Renal pelvis (tissue), 4 donors: ENCODE results near the gene PHB1. TPM values are rescaled to one million over a fixed set of nuclear protein-coding genes. Genes with fewer than 3 reads are reported as not detected.
"Not testable (repeated sequence)": the region's sequence is repeated elsewhere in the genome, so short reads cannot be mapped to it uniquely, and the experiment has no call there.

Experiments
- DNase-seq: peaks from one replicate; pipeline ENCODE4 v3.0.0-alpha.2; 2013
- polyA plus RNA-seq, 3 donors: library from polyadenylated mRNA; unstranded; fragments of 120-200 nt; gene quantifications; one replicate each; pipeline ENCODE4 v1.2.1, GENCODE V29; 2013; ENCODE audit not compliant: insufficient read length in 3 of 3

The PHB1 gene
- polyA plus RNA-seq, 3 donors: 231 to 273 (median 243) TPM

DNA sequence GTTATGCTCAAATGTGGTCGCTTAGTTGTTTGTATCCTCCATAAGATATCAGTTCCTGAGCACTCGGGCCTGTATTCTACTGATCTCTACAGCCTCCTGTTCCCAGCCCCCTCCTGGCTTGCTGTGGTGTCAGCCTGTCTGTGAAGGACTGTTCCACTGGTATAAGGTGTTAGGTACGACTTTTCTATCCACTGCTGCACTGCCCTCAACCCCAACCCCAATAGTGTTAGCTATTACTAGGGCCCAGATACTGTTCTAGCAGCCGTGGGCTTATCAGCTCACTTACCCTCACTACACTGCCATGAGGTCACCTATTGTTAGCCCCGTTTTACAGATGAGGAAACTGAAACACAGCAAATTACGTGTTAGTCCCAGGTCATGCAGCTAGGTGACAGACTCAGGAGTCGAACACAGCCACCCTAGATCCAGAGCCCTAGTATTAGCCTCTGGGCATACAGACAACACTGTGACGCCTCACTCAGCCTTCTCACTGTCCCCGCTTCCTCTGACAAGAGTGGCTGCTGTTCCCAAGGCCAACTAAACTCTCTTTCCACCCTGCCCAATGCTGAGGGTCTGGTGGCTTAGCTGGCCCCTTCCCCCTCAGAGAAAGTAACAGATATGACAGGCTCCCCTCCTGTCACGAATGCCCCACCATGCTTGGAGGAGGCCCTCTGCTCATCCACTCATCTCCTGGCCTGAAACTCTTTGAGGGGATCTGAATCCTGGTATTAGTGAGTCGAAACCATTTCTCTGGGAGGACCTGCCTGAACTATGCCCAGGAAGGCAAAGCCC is 27.0 kb downstream of the PHB1 start:
- DNase-seq: no peak

DNA sequence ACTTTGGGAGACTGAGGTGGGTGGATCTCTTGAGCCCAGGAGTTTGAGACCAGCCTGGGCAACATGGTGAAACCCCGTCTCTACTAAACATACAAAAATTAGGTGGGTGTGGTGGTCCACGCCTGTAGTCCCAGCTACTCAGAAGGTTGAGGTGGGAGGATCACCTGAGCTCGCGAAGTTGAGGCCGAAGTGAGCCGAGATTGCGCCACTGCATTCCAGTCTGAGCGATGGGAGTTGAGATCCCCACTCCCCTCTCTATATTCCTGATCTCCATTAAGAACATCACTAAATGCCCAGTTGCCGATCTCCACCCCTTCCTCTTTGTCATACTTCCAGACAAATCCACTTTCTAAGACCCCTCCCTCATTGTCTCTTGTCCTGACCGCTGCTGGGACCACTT is 28.3 kb downstream of the PHB1 start:
- no peak for DNase-seq

- no peak for DNase-seq
Measured at GRCh38 chr17:49384951-49385350, 29.7 kb downstream of the PHB1 start.

GRCh38 chr17:49383060-49383459 is 31.6 kb downstream of the PHB1 start:
- DNase-seq: no peak

DNA sequence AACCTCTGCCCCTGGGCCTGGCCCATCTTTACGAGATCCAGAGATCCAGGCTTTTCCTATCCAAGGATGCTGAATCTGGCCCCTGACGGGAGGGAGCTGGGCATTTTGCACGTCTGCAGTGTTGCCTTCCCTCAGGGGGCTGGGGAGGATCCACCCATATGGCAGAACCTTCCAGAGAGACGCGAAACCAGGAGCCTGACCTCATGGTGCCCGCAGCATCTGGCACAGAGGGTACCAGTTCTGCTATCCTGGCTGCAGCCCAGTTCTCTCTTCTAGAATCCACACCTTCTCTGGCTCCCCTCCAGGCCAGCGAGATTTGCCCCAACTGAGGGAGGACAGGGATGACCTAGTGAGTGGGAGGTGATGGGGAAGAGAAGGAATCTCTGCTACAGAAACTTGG is 32.1 kb downstream of the PHB1 start:
- no peak for DNase-seq

- DNase-seq: no peak
Measured at GRCh38 chr17:49381793-49382192, 32.9 kb downstream of the PHB1 start.

DNA sequence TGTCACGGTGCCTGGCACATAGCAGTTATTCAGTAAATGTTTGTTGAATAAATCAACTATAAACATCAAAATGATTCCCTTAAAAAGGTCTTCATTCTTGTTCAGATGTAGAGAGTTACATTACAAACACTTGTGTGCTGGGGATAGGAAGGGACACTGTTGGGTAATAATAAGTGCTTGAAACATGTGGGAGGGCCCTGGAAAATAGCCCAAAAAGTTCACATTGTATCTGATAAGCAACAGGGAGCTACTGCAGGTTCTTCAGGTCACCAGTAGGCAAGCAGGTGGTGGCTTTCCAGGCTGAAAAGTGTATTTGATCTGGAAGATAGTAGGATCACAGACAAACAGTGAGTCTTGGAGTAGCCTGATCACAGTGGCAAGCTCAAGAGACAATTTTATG is 33.6 kb downstream of the PHB1 start:
- DNase-seq: no peak

DNA sequence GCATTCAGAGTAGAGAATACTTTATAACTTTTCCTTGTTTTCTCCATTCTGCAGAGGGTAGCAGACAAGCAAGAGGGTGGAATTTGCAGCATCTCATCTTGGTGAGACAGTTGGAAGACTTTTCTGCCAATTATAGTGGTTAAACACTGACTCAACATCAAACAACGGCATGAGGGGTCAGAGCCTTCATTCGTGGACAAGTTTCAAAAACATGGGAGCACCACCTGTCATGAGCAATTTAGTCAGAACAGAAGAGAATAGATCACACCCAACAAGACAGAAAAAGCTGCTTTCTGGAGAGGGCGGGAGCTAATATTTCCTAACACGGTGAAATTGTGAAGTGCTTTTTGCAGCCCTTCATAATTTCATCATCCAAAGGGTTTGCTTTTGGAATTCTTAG is 34.8 kb downstream of the PHB1 start:
- no peak for DNase-seq

DNA sequence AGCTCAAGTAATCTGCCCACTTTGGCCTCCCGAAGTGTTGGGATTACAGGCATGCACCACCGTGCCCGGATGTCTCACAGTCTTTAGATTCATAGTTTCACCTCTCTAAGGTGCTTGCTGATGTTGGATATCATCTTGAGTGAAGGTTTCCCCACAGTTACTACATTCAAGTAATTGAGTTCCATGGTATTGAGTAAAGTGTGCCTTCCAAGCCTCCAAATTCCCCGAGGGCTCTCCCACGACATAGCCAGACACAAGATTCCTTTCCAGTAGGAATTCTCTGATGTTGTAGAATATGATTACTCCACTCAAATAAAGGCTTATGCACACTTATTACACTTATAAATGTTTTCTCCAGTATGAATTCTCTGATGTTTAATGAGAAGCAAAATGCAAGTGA is 36.4 kb downstream of the PHB1 start:
- no peak for DNase-seq

- no peak for DNase-seq
Measured at GRCh38 chr17:49375544-49375943, 39.1 kb downstream of the PHB1 start.

GRCh38 chr17:49373115-49373514 is 41.6 kb downstream of the PHB1 start:
- DNase-seq: no peak

DNA sequence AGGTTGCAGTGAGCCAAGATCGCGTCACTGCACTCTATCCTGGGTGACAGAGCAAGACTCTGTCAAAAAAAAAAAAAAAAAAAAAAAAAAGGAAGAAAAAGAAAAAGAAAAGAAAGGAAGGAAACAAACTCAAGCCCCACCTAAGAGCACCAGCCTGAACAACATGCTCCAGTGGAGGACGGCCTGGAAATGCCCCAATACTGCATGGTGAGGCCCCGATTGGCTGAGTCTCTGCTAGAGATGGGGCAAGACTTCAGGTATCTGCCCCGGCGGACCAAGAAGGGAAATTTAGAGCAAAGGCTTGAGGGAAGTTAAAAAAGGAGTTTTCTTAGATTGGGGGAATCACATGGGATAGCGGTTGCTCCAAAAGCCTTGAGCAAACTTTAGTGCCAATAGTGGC is 42.3 kb downstream of the PHB1 start:
- no peak for DNase-seq

DNA sequence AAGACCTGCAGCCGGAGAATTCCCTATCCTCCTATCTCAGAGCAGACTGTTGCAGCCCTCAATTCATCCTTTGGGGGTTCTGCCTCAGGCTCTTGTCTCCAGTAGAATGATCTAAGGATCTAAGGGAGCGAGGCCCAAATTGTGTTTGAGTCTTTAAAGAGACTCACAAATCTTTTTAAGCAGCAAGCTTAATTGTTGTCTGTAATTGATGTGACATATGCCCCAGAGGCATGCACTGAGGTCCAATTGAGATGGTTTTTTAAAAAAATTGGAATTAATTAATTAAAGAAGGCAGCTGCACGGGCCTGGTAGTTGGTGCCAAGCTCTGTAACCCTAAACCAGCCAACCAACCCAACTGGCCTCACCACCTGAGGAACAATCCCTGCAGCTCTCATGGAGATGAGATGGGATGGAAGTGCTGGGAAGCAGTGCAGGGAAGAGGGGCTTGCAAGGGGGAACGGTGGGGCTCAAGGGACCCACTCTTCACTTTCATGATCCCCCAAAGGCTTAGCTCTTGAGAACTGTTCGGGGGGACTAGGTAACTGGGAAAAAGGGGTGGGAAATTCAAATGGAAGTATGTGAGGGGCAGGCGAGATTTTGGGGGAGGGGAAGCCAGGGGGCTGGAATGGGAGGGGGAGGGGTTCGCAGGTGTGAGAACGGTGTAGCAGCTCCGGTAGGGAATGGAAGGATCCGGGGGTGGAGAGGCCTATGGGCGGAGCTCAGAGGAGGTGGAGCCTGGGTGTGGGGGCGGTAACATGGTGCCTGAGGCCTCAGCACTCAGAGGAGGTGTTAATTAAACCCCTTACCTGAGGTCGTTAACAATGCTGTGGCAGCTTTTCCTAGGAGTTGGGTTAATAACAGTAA is 43.5 kb downstream of the PHB1 start:
- no peak for DNase-seq

GRCh38 chr17:49369760-49370159 is 44.9 kb downstream of the PHB1 start:
- DNase-seq: no peak

- no peak for DNase-seq
Measured at GRCh38 chr17:49369089-49369488, 45.6 kb downstream of the PHB1 start.

DNA sequence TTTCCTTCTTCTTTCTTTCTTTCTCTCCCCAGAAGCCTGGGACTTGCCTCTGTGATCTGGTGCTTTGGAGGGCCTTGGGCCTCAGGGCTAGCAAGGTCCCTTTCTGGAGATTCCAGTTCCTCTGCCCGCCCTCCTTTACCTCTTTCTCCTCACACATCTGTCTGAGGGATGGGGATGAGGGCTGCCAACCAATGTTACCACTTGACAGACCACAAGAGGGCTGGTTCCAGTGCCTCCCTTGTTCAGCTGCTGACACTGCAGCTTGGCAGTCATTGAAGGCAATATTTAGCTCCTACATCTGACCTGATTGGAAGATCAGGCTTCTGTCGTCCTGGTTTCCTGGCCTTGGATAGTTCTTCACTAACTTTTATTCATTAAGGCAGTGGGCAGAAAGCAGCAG is 49.0 kb downstream of the PHB1 start:
- DNase-seq: no peak

GRCh38 chr17:49365126-49365525 is 49.6 kb downstream of the PHB1 start:
- DNase-seq: not testable (repeated sequence)

DNA sequence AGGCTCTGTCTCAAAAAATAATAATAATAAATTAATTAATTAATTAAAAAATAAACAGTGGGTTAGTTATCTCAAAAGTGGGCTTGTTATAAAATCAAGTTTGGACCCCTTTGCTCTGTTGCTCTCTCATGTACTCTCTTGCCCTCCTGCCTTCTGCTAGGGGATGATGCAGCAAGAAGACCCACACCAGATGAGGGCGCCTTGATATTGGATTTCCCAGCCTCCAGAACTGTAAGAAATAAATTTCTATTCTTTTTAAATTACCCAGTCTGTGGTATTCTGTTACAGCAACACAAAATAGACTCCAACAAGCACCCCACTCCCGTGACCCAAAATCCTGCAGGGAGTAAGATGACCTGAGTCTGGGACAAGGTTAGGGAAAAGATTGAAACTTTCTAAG is 50.6 kb downstream of the PHB1 start:
- DNase-seq: no peak

DNA sequence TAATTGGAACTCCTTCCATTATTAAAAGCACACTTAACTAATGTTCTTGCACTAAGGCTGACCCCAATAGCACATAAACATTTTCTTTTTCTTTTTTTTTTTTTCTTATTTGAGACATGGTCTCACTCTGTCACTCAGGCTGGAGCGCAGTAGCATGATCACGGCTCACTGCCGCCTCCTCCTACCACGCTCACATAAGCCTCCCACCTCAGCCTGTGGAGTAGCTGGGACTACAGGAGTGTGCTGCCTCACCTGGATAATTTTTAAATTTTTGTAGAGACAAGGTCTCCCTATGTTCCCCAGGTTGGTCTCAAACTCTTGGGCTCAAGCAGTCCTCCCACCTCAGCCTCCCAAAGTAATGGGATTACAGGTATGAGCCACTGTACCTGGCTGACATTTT is 51.4 kb downstream of the PHB1 start:
- no peak for DNase-seq

DNA sequence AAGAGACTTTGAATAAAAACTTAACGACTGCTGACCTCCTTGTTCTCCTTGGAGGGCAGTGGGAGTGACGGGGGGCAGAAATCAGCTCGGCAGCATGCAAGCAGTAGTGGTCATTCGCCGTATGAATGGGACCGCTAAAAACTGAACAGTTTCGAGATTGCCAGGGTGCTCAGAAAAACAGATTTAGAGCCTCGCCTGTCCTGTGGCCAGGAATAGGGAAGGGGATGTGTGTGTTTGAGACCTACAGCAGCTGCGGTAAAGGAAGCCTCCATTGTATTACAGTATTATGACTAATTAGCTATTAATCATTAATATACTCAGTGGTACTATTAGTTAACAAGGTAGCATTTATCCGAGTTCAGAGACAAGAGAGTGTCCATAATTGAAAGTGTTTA is 52.0 kb downstream of the PHB1 start:
- DNase-seq: no peak

DNA sequence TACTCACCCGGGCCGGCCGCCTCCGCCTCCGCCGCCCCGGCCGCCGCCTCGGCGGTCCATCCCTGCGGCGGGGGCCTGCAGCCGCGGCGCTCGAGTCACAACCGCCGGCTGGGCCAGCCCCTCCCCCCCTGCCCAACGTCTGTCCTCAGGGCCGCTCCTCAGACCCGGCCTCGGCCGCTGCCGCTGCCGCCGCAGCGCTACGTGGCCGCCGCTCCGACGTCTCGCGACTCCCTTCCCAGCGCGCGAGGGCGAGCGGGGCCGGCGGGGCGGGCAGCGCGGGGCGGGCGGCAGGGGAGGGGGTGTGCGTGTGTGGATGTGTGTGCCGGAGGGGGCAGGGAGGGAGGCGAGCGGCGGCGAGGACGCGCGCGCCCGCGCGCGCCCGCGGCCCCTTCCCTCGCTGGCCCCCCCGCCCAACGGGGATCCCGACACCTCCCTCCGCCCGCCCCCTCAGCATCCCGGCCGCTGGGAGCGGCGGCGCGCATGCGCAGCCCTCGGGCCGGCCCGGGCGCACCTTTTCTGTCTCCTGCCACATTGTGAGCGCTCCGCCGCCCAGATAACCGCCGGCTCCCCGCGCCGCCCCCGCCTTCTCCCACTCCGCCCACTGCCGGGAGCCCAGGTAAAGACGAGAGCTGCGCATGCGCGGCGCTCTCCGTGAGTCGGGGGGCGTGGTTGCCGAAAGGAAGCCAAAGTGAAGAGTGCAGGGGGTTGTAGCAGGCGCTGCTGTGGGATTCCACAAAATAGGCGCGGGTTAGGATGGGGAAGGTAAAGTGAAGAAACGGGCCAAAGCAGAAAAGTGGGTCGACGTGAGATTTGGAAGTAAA is 52.6 kb downstream of the PHB1 start, which contains the start of gene ZNF652:
Gene ZNF652 (minus strand): TSS at position 349 of the 821 bp plus-strand sequence. CDS start 44,525 bp downstream, outside the sequence.
- peak; percentile 93 for DNase-seq
